ENCODE results near the gene THSD8.

Gene THSD8

DNA sequence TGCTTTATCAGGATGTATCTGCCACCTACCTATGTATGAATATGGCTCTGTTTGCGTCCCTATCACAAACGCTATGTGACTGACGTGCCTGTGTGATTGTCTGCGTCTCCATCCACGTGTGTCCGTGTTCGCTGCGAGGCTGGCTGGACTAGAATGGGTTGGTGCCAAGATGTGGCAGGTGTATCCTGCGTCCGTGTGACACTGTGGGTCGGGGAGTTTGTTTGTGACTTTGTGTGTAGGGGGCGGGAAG, 19.8 kb upstream of the THSD8 start:
- DNase-seq: no peak

GRCh38 chr19:12782424-12783290, 19.2 kb upstream of the THSD8 start:
- DNase-seq: peak; percentile 92

- peak; percentile 65 for DNase-seq
Observed at GRCh38 chr19:12783291-12783848, 18.5 kb upstream of the THSD8 start.

GRCh38 chr19:12783849-12784393, 17.9 kb upstream of the THSD8 start:
- no peak for DNase-seq

DNA sequence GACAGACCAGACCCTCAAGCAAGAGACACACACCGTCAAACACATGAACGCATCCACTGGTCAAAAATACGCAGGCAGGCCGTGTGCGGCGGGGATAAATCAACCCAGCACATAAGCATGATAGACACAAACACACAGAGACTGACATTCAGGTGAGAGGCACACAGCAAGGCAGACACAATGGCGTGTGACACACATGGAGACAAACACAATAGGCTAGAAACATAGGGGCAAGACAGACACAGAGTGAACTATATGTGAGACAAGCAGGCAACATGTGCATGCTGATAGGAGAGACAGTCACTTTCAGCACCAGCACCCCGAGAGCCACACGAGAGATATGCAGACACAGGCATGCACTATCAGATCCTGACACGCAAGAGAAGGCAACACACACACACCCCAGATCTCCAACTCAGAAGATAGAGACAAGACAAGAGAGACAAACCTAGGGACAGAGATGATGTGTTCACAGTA, 17.4 kb upstream of the THSD8 start:
- no peak for DNase-seq

DNA sequence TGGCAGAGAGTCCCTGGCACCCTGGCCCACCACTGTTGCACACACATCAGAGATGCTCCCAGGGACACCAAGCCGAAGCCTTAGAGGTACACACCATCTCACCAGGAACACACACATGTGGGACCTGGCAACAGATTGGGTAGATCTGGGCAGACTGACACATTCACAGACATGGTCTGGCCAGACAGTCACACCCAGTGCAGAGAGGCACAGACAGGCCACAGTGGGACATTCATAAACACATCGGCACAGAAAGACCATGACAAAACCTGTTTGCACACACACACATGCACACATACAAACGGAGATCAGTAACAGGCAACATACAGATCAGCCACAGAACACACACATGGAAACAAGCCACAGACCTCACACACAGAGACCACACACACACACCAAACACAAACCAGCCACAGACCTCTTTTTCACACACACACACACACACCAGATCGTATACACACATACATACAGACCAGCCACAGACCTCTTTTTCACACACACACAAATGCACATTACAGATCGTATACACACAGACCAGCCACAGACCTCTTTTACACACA, 16.9 kb upstream of the THSD8 start:
- no peak for DNase-seq

DNA sequence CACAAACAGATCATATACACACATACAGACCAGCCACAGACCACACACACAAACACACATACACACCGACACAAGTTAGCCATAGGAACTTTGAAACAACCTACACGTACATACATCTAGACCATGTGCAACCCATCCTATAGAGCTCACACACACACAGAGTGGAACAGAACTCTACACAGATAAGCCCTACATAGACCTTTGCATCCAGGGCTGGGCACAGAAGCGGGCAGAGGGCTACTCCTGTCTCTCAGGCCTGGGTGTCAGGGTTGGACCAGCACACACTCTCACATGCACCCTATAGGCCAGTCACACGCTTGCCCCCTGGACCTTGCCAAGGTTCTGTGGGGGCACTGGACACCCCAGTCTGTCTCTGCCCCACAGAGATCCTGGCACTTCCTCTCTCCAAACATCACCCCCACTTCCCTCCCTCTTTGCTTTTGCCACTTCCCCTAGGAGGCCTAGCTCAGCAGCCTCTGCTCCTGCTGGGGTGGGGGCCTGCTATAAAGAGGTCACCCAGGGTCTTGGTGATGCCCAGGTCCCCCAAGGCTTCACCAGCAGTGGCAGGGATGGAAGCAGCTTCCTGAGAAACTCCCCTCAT, 16.3 kb upstream of the THSD8 start:
- DNase-seq: no peak

GRCh38 chr19:12786141-12786870, 15.6 kb upstream of the THSD8 start:
- no peak for DNase-seq

- no peak for DNase-seq
Observed at GRCh38 chr19:12786952-12787351, 14.9 kb upstream of the THSD8 start.

- DNase-seq: no peak
Observed at GRCh38 chr19:12787458-12787857, 14.4 kb upstream of the THSD8 start.

DNA sequence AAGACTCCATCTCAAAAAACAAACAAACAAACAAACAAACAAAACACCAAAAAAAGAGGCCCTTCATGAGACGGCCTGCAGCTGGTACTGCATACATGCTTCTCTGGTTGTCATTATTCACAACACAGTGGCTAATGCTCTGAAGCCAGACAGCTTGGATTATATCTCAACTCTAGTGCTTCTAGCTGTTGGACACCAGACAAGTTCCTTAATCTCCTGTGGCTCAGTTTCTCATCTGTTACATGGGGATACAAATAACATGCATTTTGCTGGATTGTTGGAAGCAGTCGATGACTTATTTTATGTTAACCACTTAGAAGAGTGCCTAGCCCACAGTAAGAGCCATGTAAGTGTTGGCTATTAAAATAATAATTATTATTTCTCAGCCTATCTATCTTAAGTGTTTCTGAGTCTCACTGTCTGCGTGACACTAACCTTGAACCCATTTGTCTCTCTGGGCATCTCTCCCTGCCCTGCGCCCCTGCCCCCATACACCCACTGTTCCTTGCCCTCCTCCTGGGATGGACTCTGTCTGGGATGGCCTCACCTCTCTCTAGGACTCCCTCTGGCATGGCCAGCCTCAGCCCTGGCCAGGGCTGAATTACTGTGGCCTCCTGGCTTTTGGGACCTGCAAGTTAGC, 13.7 kb upstream of the THSD8 start:
- DNase-seq: no peak

GRCh38 chr19:12788682-12789097, 13.2 kb upstream of the THSD8 start:
- DNase-seq: peak; percentile 52

DNA sequence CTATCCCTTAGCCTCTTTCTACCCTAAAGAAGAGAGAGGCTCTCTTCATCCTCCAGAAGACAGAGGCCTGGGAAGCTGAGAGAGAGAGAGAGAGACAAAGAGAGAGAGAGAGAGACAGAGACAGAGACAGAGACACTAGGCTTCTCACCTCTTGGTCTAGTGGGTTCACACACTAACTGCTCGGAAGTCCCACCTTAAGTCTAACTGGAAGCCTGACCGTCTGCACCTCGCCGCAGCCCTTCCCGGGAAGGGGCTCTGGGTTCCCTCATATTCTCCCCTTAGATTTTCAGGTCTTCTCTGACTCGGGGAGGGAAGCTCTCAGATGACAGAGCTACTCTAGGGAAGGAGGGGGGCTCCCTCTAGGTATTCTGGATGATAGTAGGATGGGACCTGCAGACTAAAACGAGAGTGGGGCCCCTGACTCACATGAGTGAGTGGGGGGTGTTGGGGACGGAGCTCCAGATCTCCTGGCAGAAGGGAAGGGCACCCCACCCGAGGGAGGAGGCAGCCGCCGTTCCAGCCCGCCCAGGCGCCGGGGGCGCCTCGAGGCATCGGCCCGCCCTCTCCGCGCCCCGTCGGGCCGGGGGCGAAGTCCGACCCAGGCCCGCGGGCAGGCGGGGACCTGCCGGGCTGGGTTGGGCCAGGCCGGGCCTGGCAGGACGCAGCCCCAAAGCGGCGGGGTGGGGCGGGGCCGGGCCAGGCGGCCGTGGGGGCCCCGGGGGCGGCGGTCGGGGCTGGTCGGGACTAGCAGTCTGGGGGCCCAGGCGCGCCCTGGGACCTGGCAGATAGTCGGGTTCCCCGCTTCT, 12.6 kb upstream of the THSD8 start:
- DNase-seq: no peak

DNA sequence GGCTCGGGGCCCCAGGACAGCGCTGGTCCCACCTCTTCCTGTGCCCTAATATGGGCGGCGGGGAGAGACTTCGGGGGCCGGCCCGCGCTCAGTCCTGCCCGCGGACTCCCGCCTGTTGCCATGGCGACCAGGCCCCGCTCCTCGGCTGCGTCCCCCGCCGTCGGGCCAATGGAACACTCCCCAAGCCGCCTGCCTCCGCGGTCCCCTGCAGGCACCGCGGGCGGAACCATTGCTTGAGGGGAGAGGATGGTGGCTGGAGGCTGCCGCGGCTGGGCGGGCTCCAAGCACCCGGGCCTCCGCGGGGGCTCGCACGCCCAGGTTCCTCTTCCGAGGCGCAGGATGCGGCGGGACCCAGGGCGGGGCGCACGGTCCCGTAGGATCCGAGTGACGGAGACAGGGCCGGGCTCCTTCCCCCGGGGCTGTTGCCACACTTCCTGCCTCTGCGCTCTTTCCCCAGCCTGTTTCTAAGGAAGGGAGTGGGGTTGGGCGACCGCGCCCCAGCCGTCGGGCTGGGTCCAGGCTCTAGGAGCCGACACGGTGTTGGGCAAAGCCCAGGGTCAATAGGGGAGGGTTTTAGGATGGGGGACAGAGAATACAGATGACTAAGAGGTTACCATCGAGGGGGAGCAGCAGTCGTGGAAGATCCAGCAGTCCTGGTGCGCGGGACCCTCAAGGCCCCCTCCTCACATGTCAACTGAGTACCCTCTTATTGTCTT, 11.8 kb upstream of the THSD8 start:
- peak; percentile 84 for DNase-seq

GRCh38 chr19:12790628-12791344, 11.1 kb upstream of the THSD8 start:
- DNase-seq: no peak

DNA sequence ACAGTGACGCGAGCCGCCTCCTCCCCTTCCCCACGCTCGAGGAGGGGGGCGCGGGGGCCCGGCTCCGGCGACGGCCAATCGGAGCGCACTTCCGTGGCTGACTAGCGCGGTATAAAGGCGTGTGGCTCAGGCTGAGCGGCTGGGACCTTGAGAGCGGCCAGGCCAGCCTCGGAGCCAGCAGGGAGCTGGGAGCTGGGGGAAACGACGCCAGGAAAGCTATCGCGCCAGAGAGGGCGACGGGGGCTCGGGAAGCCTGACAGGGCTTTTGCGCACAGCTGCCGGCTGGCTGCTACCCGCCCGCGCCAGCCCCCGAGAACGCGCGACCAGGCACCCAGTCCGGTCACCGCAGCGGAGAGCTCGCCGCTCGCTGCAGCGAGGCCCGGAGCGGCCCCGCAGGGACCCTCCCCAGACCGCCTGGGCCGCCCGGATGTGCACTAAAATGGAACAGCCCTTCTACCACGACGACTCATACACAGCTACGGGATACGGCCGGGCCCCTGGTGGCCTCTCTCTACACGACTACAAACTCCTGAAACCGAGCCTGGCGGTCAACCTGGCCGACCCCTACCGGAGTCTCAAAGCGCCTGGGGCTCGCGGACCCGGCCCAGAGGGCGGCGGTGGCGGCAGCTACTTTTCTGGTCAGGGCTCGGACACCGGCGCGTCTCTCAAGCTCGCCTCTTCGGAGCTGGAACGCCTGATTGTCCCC, 10.4 kb upstream of the THSD8 start, which contains the start of gene JUNB:
Gene JUNB (plus strand): TSS at position 142 of the 706 bp plus-strand sequence. CDS start 286 bp downstream, at position 428.
- DNase-seq: peak; percentile 96

- peak; percentile 74 for DNase-seq
Observed at GRCh38 chr19:12792051-12792852, 9.6 kb upstream of the THSD8 start.

- DNase-seq: no peak
Observed at GRCh38 chr19:12792853-12793289, 9.0 kb upstream of the THSD8 start.
